ENCODE data around the gene SYNE3.

The SYNE3 gene

DNA sequence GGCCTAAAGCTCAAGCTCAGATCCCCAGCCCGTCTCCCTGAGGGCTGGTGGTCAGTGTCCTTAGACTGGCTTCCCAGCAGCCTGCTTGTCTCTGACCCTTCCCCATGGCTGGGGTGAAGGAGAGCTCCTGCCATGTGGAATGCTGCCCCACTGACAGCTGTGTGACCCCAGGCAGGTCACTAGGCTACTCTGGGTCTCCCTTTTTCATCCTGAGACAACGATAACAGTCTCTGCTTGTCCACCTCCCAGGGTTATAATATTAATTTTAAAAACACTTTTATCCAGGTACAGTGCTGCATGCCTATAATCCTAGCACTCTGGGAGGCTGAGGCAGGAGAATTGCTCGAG, 47.3 kb downstream of the SYNE3 start:
- no peak for DNase-seq

DNA sequence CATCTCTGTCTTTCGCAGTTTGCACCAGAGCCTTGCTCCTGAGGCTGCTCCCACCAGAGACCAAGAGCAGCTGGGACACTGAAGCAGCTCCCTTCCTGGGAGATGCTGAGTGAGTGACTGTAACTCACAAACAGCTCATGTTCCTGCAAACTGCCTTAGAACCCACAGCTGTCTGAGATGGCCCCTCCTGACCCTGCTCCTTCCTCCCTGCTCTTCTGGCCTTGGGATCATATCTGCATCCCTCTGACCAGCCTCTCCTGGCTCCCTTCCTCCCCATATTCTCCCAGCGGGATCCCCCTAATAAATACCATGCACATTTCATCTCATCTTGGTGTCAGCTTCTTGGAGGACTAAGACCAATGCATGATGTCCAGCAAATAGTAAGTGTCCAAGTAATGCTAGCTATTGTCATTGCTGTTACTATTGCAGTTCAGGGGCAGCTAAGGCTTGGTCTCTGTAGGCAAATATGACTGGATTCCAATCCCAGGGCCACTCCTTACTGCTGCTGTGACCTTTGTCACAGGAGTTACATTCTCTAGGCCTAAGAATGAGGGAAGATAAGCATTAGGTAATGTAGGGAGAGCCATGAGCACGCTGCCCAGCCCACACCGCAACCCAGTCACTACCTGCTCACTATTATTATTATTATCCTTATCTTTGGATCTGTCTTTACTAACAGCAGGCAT, 47.9 kb downstream of the SYNE3 start:
- DNase-seq = no peak

DNA sequence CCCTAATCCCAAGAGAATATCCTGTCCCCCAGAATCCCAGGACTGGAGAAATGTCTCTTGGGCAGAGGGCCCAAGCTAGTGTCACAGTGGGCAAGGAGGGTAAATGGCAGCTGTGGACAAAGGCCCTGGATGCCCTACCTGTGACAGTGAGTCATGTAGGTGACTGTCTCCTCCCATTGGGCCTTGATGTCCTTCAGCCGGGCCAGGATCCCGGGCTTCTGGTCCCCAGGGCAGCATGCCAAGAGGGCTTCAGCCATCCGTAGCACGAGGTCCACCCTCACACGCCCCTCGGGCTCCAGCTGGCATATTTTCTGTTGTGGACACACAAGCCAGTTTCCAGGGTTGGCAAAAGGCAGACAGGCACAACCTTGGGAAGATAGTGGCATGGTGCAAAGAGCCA, 48.8 kb downstream of the SYNE3 start:
- no peak for DNase-seq

DNA sequence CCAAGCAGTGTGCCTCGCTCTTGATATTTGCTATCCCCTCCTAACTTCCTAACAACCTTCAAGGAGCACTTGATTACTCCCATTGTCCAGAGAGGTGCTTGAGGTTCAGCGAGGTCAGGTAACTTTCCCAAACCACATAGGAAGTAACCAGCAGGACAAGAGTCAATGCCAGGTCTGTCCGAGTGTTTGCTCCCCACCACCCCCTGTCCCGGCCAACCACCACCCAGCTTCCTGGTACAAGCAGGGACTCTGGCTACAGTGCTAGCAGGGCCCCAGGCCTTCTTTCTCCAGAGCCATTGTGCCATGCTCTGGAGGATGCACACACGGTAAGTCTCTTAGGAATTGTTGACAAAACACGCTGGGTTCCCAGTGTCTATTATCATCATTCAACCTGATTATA, 49.2 kb downstream of the SYNE3 start:
- no peak for DNase-seq

Measured in hematopoietic multipotent progenitor cell treated with erythropoietin and hydrocortisone succinate and interleukin-3 and kit ligand, for 6 days (in vitro differentiated cells).